WERI-Rb-1 (cell line): ENCODE results near the gene COL6A2.

ENCODE experiments used
- DNase-seq: peaks from one replicate; pipeline ENCODE4 v3.0.0-alpha.2; 2020
- H3K27ac ChIP-seq: fragments of 250-450 bp; sonication (Bioruptor Pico); 2 replicates; pipeline ENCODE4 v1.5.1; 2020; ENCODE audit warnings: mild to moderate bottlenecking, moderate library complexity
- H3K27me3 ChIP-seq: fragments of 250-450 bp; sonication (Bioruptor Pico); 2 replicates; pipeline ENCODE4 v1.5.1; 2021; ENCODE audit warnings: mild to moderate bottlenecking, low read depth, moderate library complexity; ENCODE audit not compliant: insufficient read depth, severe bottlenecking
- H3K36me3 ChIP-seq: fragments of 250-450 bp; sonication (Bioruptor Pico); 2 replicates; pipeline ENCODE4 v1.5.1; 2020; ENCODE audit warnings: mild to moderate bottlenecking, moderate library complexity
- H3K4me3 ChIP-seq: 2 replicates; pipeline ENCODE4 v1.5.1; 2011; ENCODE audit warnings: low read depth, mild to moderate bottlenecking, control low read depth, low read length
- H3K9me3 ChIP-seq: fragments of 250-450 bp; sonication (Bioruptor Pico); 2 replicates; pipeline ENCODE4 v1.5.1; 2021; ENCODE audit warnings: mild to moderate bottlenecking, moderate library complexity; ENCODE audit not compliant: severe bottlenecking
- TF ChIP-seq, protein P1 (sequence below): IDR thresholded peaks from 2 replicates; pipeline ENCODE4 v1.5.1; 2011; ENCODE audit warnings: low read depth, mild to moderate bottlenecking, control low read depth, inconsistent platforms, low read length

The COL6A2 gene

DNA sequence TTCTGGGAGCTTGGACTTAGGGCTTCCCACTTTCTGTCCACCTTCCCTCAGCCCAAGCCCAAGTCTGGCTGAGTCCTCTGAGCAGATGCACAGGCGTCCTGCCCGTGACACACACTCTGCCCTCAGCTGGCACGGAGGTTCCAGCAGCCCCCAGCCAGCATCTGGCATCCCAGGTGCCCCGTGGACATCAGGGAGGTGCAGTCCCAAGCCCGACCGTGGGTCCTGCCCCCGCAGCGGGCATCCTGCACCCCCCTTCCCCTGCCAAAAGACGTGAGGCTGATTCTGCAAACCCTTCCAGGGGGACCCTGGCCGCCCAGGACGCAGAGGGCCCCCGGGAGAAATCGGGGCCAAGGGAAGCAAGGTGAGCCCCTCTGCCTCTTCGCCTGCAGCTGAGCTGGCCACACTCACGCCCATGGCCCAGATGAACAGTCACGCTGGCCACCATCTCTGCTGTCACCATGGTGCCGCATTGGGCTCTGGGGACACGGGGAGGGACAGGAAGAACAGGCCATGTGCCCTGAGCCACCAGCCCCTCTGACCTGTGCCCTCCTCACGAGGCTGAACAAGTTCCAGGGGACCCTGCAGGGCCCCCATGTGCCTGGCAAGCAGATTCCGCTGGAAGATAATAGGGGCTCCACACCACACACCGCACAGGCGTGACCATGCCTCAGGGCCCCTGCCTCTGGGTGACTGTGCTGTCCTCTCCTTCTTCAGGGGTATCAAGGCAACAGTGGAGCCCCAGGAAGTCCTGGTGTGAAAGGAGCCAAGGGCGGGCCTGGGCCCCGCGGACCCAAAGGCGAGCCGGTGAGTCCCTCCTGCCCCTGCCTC lies 20.6 kb downstream of the COL6A2 start:
- H3K36me3 ChIP-seq, result peaks cover 38% of the 10 kb centered on the region
- H3K27ac ChIP-seq, result no peak overlapping the region
- H3K27me3 ChIP-seq, result no peaks in the 10 kb centered on the region
- TF ChIP-seq, protein P1, sequence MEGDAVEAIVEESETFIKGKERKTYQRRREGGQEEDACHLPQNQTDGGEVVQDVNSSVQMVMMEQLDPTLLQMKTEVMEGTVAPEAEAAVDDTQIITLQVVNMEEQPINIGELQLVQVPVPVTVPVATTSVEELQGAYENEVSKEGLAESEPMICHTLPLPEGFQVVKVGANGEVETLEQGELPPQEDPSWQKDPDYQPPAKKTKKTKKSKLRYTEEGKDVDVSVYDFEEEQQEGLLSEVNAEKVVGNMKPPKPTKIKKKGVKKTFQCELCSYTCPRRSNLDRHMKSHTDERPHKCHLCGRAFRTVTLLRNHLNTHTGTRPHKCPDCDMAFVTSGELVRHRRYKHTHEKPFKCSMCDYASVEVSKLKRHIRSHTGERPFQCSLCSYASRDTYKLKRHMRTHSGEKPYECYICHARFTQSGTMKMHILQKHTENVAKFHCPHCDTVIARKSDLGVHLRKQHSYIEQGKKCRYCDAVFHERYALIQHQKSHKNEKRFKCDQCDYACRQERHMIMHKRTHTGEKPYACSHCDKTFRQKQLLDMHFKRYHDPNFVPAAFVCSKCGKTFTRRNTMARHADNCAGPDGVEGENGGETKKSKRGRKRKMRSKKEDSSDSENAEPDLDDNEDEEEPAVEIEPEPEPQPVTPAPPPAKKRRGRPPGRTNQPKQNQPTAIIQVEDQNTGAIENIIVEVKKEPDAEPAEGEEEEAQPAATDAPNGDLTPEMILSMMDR, result no peak
- peaks cover 4% of the 10 kb centered on the region for H3K9me3 ChIP-seq
- H3K4me3 ChIP-seq, result no peak overlapping the region
- peak; percentile 8 for DNase-seq

DNA sequence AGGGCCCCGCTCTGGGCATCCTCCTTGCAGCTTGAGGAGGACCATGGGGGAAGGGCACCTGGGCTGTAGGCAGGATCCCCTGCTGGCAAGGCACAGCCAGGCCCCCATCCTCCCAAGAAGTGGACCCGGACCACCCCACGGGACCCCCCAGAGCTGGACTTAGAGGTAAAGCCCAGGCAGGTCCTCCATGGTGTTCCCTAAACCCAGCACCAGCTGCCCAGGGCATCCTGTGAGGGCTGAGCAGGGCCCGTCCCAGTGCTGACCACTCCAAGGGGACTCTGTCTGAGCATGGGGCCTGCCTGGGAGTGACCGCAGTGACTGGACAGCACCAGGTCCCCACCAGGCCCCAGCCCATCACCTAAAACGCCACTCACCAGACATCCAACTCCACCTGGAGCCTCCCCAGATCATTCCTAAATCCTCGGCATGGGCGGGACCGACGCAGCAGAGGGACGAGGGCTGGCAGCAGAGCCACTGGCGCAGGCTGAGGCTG lies 21.3 kb downstream of the COL6A2 start:
- peaks cover 35% of the 10 kb centered on the region for H3K36me3 ChIP-seq
- H3K27ac ChIP-seq, result no peak overlapping the region
- H3K9me3 ChIP-seq, result peaks cover 4% of the 10 kb centered on the region
- no peak overlapping the region for H3K4me3 ChIP-seq
- H3K27me3 ChIP-seq, result no peaks in the 10 kb centered on the region
- DNase-seq, result peak; percentile 8
- TF ChIP-seq, protein P1, result no peak

DNA sequence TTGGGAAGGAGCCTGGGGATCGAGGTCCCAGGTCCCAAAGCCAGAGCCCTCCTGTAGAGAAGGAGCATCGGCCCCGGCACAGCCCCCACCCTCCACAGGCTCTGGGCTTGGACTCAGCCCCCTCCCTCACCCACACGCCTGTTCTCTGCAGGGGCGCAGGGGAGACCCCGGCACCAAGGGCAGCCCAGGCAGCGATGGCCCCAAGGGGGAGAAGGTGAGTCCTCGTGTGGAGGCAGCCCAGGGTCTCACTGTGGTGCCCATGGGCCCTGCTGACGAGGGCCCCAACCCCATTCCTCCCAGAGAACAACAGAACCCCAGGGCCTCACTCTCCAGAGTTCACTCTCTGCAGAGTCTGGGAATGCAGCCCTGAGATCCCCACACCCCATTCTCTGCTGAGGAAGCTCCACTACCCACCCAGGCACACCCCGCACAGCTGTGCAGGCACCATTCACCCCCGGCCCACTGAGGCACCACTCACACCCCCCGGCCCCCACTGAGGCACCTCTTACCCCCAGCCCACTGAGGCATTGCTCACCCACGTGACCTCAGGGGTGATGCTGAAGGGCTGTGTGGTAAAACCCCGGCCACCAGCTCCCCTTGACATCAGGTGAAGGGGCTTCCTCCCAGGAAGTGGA lies 21.8 kb downstream of the COL6A2 start:
- Histone ChIP-seq H3K27ac (no peak overlapping the region), H3K4me3 (no peak overlapping the region), H3K9me3 (peaks cover 2% of the 10 kb centered on the region), H3K27me3 (no peaks in the 10 kb centered on the region), H3K36me3 (peaks cover 30% of the 10 kb centered on the region)
- TF ChIP-seq, protein P1, result no peak
- DNase-seq, result no peak

DNA sequence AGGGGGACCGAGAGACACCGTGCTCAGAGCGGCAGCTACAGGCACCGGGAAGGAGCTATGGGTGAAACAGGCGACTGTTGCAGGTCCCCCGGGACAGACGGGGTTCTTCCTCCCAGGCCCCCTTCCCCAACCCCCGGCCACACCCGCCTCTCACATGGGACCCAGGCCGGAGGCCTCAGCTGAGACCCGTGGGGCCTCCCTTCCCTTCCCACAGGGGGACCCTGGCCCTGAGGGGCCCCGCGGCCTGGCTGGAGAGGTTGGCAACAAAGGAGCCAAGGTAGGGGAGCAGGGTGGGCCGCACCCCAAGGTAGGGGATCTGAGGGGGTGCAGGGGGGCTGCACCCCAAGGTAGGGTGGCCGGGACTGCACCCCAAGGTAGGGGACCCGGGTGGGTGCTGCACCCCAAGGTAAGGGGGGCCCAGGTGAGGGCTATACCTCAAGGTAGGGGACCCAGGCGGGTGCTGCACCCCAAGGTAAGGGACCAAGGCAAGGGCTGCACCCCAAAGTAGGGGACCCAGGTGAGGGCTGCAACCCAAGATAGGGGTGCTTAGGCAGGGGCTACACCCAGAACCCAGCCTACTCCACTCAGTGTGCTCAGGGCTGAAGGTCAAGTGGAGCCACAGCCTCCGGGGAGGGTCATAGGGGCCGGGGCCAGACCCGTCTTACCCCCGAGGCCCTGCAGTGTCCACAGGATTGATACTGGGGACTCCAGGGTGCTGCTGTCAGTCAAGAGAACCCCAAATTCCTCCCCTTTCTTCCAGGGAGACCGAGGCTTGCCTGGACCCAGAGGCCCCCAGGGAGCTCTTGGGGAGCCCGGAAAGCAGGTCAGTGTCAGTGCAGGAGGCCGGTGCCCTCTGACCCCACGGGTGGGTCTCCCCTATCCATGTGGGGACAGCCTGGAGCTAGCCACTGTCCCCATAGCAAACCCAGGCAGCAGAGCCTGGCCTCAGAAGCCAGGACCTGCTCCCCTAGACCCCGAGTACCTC lies 22.7 kb downstream of the COL6A2 start:
- Histone ChIP-seq H3K27ac (no peak overlapping the region), H3K36me3 (peaks cover 22% of the 10 kb centered on the region), H3K4me3 (no peak overlapping the region), H3K9me3 (no peaks in the 10 kb centered on the region), H3K27me3 (no peaks in the 10 kb centered on the region)
- no peak for DNase-seq
- TF ChIP-seq, protein P1, result no peak

DNA sequence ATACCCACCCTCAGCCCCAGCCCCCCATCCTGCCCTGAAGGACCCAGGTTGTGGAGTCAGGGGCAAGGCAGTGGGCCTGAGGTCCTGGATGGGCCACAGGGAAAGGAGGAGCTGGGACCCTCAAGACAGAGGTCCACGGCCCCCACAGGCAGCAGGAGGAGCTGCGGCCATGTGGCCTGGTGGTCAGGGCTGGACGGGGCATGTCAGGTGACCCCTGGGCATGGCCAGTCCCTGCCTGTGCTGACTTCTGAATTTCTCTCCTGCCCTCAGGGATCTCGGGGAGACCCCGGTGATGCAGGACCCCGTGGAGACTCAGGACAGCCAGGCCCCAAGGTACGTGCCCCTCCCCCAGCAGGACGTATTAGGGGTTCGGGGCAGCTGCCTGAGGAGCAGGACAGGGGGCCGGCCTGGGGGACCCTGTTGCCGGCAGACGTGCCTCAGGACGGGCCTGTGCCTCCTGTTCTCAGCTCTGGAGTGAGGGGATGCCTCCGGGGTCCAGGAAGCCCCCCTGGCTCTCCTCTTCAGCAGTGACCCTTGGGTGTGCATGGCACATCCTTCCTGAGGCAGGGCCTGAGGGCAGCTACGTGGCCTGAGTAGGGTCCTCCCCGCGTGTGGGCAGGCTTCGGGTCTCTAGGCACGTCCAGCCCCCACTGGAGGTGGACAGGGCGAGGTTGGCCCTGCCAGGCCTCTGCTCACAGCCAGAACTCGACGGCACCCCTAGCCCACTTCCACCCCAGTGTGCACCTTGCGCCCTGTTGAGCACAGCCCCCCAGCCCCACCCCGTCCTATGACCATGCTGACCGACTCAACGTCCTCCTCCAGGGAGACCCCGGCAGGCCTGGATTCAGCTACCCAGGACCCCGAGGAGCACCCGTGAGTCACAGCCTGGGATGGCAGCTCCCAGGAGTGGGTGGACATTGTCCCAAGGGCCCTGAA lies 23.6 kb downstream of the COL6A2 start:
- Histone ChIP-seq H3K27me3 (no peaks in the 10 kb centered on the region), H3K4me3 (no peak overlapping the region), H3K9me3 (no peaks in the 10 kb centered on the region), H3K27ac (no peak overlapping the region), H3K36me3 (peaks cover 25% of the 10 kb centered on the region)
- DNase-seq, result peak; percentile 9
- TF ChIP-seq, protein P1, result no peak
